ENCODE measurements around the gene CCDC8. TPM values are rescaled to one million over a fixed set of nuclear protein-coding genes. Genes with fewer than 3 reads are reported as not detected.

CCDC8 gene
- polyA plus RNA-seq, 1 donor from 2014 or later, result 0.84 TPM

DNA sequence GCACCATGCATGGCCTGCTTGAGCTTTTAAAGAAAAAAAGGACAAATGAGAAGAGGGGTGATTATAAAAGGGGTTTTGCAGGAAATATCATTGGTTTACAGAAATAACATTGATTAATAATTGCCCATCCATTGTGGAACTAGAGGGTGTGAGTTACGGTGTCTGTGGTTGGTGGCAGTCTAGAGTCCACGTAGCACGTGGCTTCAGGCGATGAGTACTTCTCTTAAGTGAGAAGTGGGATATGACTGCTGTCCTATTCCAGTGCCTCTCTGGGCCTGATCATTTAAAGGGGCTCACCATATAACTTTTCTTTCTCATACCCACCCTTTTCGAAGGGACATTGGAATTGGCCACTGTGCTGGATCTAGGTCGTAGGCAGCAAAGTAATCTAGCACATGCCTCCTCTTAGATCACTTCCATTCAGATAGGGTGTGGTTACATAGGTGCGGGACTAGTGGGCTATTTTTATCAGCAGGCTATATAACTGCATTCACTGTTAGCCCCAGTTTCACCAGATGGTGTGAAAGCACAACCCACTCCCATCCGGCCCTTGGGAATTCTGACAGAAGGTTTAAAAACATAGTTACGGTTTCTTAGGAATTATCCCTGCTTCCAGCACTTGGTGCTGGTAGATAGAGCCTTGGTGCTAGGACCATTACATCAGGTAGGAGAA, 46.6 kb downstream of the CCDC8 start:
- no peak overlapping the region for H3K9ac ChIP-seq (ENCODE audit: low read length)
- no peak overlapping the region for H3K27ac ChIP-seq (ENCODE audit: low read length)
- H3F3A ChIP-seq (ENCODE audit: insufficient read depth, low read length, poor library complexity, severe bottlenecking), result no peaks in the 10 kb centered on the region
- no peak overlapping the region for H3K4me3 ChIP-seq (ENCODE audit: low read length)
- H4K20me1 ChIP-seq (ENCODE audit: insufficient read depth), result no peaks in the 10 kb centered on the region
- H3K36me3 ChIP-seq (ENCODE audit: insufficient read depth, low read length), result peaks cover 6% of the 10 kb centered on the region
- H3K79me2 ChIP-seq (replicated peaks; ENCODE audit: insufficient read depth, low read length), result no peaks in the 10 kb centered on the region
- TF ChIP-seq EZH2 (IDR thresholded peaks at IDR 0.05; ENCODE audit: borderline replicate concordance, insufficient read depth, low read length, poor library complexity, severe bottlenecking) (no peak), RAD21 (conservative IDR thresholded peaks at IDR 0.05) (no peak), MXI1 (conservative IDR thresholded peaks at IDR 0.05; ENCODE audit: poor library complexity, severe bottlenecking) (no peak), SMC3 (conservative IDR thresholded peaks at IDR 0.05; ENCODE audit: poor library complexity) (no peak), TAF1 (IDR thresholded peaks at IDR 0.05; ENCODE audit: low read depth) (no peak), POLR2AphosphoS5 (IDR thresholded peaks at IDR 0.05) (no peak), EP300 (conservative IDR thresholded peaks at IDR 0.05; ENCODE audit: poor library complexity, severe bottlenecking) (no peak)
- TF ChIP-seq, protein P1, sequence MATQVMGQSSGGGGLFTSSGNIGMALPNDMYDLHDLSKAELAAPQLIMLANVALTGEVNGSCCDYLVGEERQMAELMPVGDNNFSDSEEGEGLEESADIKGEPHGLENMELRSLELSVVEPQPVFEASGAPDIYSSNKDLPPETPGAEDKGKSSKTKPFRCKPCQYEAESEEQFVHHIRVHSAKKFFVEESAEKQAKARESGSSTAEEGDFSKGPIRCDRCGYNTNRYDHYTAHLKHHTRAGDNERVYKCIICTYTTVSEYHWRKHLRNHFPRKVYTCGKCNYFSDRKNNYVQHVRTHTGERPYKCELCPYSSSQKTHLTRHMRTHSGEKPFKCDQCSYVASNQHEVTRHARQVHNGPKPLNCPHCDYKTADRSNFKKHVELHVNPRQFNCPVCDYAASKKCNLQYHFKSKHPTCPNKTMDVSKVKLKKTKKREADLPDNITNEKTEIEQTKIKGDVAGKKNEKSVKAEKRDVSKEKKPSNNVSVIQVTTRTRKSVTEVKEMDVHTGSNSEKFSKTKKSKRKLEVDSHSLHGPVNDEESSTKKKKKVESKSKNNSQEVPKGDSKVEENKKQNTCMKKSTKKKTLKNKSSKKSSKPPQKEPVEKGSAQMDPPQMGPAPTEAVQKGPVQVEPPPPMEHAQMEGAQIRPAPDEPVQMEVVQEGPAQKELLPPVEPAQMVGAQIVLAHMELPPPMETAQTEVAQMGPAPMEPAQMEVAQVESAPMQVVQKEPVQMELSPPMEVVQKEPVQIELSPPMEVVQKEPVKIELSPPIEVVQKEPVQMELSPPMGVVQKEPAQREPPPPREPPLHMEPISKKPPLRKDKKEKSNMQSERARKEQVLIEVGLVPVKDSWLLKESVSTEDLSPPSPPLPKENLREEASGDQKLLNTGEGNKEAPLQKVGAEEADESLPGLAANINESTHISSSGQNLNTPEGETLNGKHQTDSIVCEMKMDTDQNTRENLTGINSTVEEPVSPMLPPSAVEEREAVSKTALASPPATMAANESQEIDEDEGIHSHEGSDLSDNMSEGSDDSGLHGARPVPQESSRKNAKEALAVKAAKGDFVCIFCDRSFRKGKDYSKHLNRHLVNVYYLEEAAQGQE (IDR thresholded peaks at IDR 0.05; ENCODE audit: borderline replicate concordance), result no peak
- TF ChIP-seq, protein P2, sequence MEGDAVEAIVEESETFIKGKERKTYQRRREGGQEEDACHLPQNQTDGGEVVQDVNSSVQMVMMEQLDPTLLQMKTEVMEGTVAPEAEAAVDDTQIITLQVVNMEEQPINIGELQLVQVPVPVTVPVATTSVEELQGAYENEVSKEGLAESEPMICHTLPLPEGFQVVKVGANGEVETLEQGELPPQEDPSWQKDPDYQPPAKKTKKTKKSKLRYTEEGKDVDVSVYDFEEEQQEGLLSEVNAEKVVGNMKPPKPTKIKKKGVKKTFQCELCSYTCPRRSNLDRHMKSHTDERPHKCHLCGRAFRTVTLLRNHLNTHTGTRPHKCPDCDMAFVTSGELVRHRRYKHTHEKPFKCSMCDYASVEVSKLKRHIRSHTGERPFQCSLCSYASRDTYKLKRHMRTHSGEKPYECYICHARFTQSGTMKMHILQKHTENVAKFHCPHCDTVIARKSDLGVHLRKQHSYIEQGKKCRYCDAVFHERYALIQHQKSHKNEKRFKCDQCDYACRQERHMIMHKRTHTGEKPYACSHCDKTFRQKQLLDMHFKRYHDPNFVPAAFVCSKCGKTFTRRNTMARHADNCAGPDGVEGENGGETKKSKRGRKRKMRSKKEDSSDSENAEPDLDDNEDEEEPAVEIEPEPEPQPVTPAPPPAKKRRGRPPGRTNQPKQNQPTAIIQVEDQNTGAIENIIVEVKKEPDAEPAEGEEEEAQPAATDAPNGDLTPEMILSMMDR (IDR thresholded peaks at IDR 0.05; ENCODE audit: poor library complexity, severe bottlenecking), result no peak
- no peaks in the 10 kb centered on the region for H3K27me3 ChIP-seq (ENCODE audit: insufficient read depth, low read depth, low read length)
- no peak overlapping the region for H2AFZ ChIP-seq (ENCODE audit: low read depth, low read length)
- H3K9me3 ChIP-seq (ENCODE audit: low read length), result no peaks in the 10 kb centered on the region
- H3K4me2 ChIP-seq (ENCODE audit: low read length), result no peak overlapping the region
- no peaks in the 10 kb centered on the region for H3K9me2 ChIP-seq (ENCODE audit: insufficient read depth, low read length)

DNA sequence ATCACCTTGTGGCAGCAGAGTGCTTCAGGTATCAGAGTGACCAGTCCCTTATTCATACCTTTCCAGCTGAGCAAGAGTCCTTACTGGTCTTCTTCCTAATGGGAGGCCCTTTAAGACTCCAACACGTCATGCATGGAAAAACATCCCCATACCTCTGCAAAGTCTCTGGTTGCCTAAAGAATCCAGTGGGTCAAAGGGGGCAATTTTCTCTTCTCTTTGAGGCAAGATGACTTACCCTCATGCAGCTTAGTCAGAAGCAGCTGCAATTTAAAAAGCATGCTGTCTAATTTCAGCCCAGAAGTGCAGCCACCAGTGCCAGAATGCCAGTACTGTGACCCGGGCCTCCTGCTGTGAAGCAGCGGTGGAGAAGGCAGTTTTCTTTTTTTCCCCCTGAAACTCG, 47.8 kb downstream of the CCDC8 start:
- H3K27ac ChIP-seq (ENCODE audit: low read length), result no peak overlapping the region
- H3K9me3 ChIP-seq (ENCODE audit: low read length), result no peaks in the 10 kb centered on the region
- no peaks in the 10 kb centered on the region for H4K20me1 ChIP-seq (ENCODE audit: insufficient read depth)
- no peak for TF ChIP-seq MXI1 (conservative IDR thresholded peaks at IDR 0.05; ENCODE audit: poor library complexity, severe bottlenecking)
- no peak for TF ChIP-seq EZH2 (IDR thresholded peaks at IDR 0.05; ENCODE audit: borderline replicate concordance, insufficient read depth, low read length, poor library complexity, severe bottlenecking)
- TF ChIP-seq, protein P2 (IDR thresholded peaks at IDR 0.05; ENCODE audit: poor library complexity, severe bottlenecking), result no peak
- no peak for TF ChIP-seq SMC3 (conservative IDR thresholded peaks at IDR 0.05; ENCODE audit: poor library complexity)
- TF ChIP-seq EP300 (conservative IDR thresholded peaks at IDR 0.05; ENCODE audit: poor library complexity, severe bottlenecking), result no peak
- no peak for TF ChIP-seq TAF1 (IDR thresholded peaks at IDR 0.05; ENCODE audit: low read depth)
- TF ChIP-seq POLR2AphosphoS5 (IDR thresholded peaks at IDR 0.05), result no peak
- TF ChIP-seq RAD21 (conservative IDR thresholded peaks at IDR 0.05), result no peak
- TF ChIP-seq, protein P1 (IDR thresholded peaks at IDR 0.05; ENCODE audit: borderline replicate concordance), result no peak
- no peak overlapping the region for H3K4me2 ChIP-seq (ENCODE audit: low read length)
- no peaks in the 10 kb centered on the region for H3K9me2 ChIP-seq (ENCODE audit: insufficient read depth, low read length)
- H3K4me3 ChIP-seq (ENCODE audit: low read length), result no peak overlapping the region
- no peaks in the 10 kb centered on the region for H3F3A ChIP-seq (ENCODE audit: insufficient read depth, low read length, poor library complexity, severe bottlenecking)
- H3K36me3 ChIP-seq (ENCODE audit: insufficient read depth, low read length), result peaks cover 6% of the 10 kb centered on the region
- H3K27me3 ChIP-seq (ENCODE audit: insufficient read depth, low read depth, low read length), result no peaks in the 10 kb centered on the region
- H2AFZ ChIP-seq (ENCODE audit: low read depth, low read length), result no peak overlapping the region
- no peak overlapping the region for H3K9ac ChIP-seq (ENCODE audit: low read length)
- peaks cover 3% of the 10 kb centered on the region for H3K79me2 ChIP-seq (replicated peaks; ENCODE audit: insufficient read depth, low read length)

All from neural cell (in vitro differentiated cells).